Measurements from ENCODE around the gene FNBP1. TPM values are rescaled to one million over a fixed set of nuclear protein-coding genes. Genes with fewer than 3 reads are reported as not detected.
"Not testable (repeated sequence)": the region's sequence is repeated elsewhere in the genome, so short reads cannot be mapped to it uniquely, and the experiment has no call there.

The FNBP1 gene
- total RNA-seq, 1 experiment from 2014 or later, result 53.6 TPM

GRCh38 chr9:130006952-130007351, 36.0 kb downstream of the FNBP1 start:
- in situ Hi-C loops (cut with HindIII; ENCODE audit: low pct_unique_long_range_greater_than_20kb, low sequenced_read_pairs); H3K27ac ChIP-seq (ENCODE audit: low read length); intact Hi-C loops (cut with micrococcal nuclease; ENCODE audit: unreplicated experiment); H3K36me3 ChIP-seq (ENCODE audit: control insufficient read depth, insufficient read depth, low read length); H3K4me1 ChIP-seq (ENCODE audit: control insufficient read depth, insufficient read depth, low read length); H3K27me3 ChIP-seq (ENCODE audit: control insufficient read depth, insufficient read depth, low read length); ATAC-seq; H3K9me3 ChIP-seq (ENCODE audit: control insufficient read depth, insufficient read depth, low read depth, low read length); DNase-seq (ENCODE audit: low read depth, low spot score); H3K4me3 ChIP-seq (ENCODE audit: low read depth in 2 of 2, low read length in 2 of 2); CTCF ChIA-PET; BruUV-seq (replicated peaks); POLR2A ChIA-PET: not testable (repeated sequence)

GRCh38 chr9:130003943-130004552, 38.9 kb downstream of the FNBP1 start:
- Histone ChIP-seq H3K9me3 (ENCODE audit: control insufficient read depth, insufficient read depth, low read depth, low read length) (no peaks in the 10 kb centered on the region), H3K4me1 (ENCODE audit: control insufficient read depth, insufficient read depth, low read length) (no peaks in the 10 kb centered on the region), H3K36me3 (ENCODE audit: control insufficient read depth, insufficient read depth, low read length) (no peaks in the 10 kb centered on the region; the same call in 1 of the 2 replicates), H3K4me3 (ENCODE audit: low read depth in 2 of 2, low read length in 2 of 2) (no peak overlapping the region), H3K27me3 (ENCODE audit: control insufficient read depth, insufficient read depth, low read length) (no peaks in the 10 kb centered on the region), H3K27ac (ENCODE audit: low read length) (no peak overlapping the region)
- no peak for TF ChIP-seq SIN3A (IDR thresholded peaks at IDR 0.05; ENCODE audit: borderline replicate concordance, insufficient read depth, low read depth, low read length)
- ChIA-PET POLR2A (interaction anchor here (0.6 kb wide), 2 partner anchors 38 to 98 kb away, joined by 3 to 7 read pairs; no protein-coding TSS in a partner anchor), CTCF (interaction anchor here (0.6 kb wide), 1 partner anchor 122 kb away, joined by 3 read pairs; no protein-coding TSS in a partner anchor)
- BruUV-seq (replicated peaks), result no TSS peak
- no peak for ATAC-seq
- intact Hi-C loops (cut with micrococcal nuclease; ENCODE audit: unreplicated experiment), result no loop called here
- DNase-seq (ENCODE audit: low read depth, low spot score), result no peak
- in situ Hi-C loops (cut with HindIII; ENCODE audit: low pct_unique_long_range_greater_than_20kb, low sequenced_read_pairs), result no loop called here

- Histone ChIP-seq H3K36me3 (ENCODE audit: control insufficient read depth, insufficient read depth, low read length) (no peaks in the 10 kb centered on the region; the same call in 1 of the 2 replicates), H3K27ac (ENCODE audit: low read length) (no peak overlapping the region), H3K4me3 (ENCODE audit: low read depth in 2 of 2, low read length in 2 of 2) (no peak overlapping the region), H3K9me3 (ENCODE audit: control insufficient read depth, insufficient read depth, low read depth, low read length) (no peaks in the 10 kb centered on the region), H3K4me1 (ENCODE audit: control insufficient read depth, insufficient read depth, low read length) (peaks cover 5% of the 10 kb centered on the region; the same call in 1 of the 2 replicates), H3K27me3 (ENCODE audit: control insufficient read depth, insufficient read depth, low read length) (no peaks in the 10 kb centered on the region)
- ChIA-PET POLR2A (no interaction called here), CTCF (no interaction called here)
- TF ChIP-seq SIN3A (IDR thresholded peaks at IDR 0.05; ENCODE audit: borderline replicate concordance, insufficient read depth, low read depth, low read length) (no peak), CTCF (IDR thresholded peaks at IDR 0.05) (no peak), REST (IDR thresholded peaks at IDR 0.05; ENCODE audit: insufficient read depth in 1 of 2, low read depth in 2 of 2, low read length in 1 of 2) (no peak), TCF7L2 (IDR thresholded peaks at IDR 0.05; ENCODE audit: low read depth, low read length) (no peak), POLR2AphosphoS5 (IDR thresholded peaks at IDR 0.05; ENCODE audit: low read depth, low read length) (no peak)
- in situ Hi-C loops (cut with HindIII; ENCODE audit: low pct_unique_long_range_greater_than_20kb, low sequenced_read_pairs) (no loop called here), intact Hi-C loops (cut with micrococcal nuclease; ENCODE audit: unreplicated experiment) (no loop called here)
- BruUV-seq (replicated peaks), result no TSS peak
- no peak for ATAC-seq
- no peak for DNase-seq (ENCODE audit: low read depth, low spot score)
Measured at GRCh38 chr9:130002320-130002719, 40.7 kb downstream of the FNBP1 start.
